Breast epithelium (tissue), 4 donors: ENCODE data around the gene MYBL2. TPM values are rescaled to one million over a fixed set of nuclear protein-coding genes. Genes with fewer than 3 reads are reported as not detected.
"Not testable (repeated sequence)": the region's sequence is repeated elsewhere in the genome, so short reads cannot be mapped to it uniquely, and the experiment has no call there.

Source experiments
- DNase-seq, 2 donors: peaks; one replicate each; pipeline ENCODE4 v3.0.0-alpha.2; 2019; ENCODE audit warnings: low spot score in 2 of 2
- H3K27ac ChIP-seq, 2 donors: fragments of 200-600 bp; sonication (generic) in 1 of 2; one replicate each; pipeline ENCODE4 v1.5.1; 2016 to 2019; ENCODE audit warnings: mild to moderate bottlenecking in 1 of 2
- H3K27me3 ChIP-seq, 2 donors: fragments of 200-600 bp; sonication (generic) in 1 of 2; one replicate each; pipeline versions ENCODE4 v1.5.1 to v1.6.0; 2017 to 2019; ENCODE audit warnings: control low read depth in 1 of 2, mild to moderate bottlenecking in 1 of 2
- H3K36me3 ChIP-seq: fragments of 200-600 bp; one replicate; pipeline ENCODE4 v1.5.1; 2019
- H3K4me1 ChIP-seq, 2 donors: fragments of 200-600 bp; sonication (generic); one replicate each; pipeline ENCODE4 v1.5.1; 2016 to 2019; ENCODE audit warnings: control low read depth in 1 of 2
- H3K4me3 ChIP-seq, 3 donors: fragments of 200-600 bp; sonication (generic); 1 replicate in 2 of 3; 2 replicates in 1 of 3; pipeline ENCODE4 v1.5.1; 2016 to 2019; ENCODE audit warnings: mild to moderate bottlenecking in 3 of 3, moderate library complexity in 2 of 3
- H3K9me3 ChIP-seq, 2 donors: fragments of 200-600 bp; sonication (generic) in 1 of 2; one replicate each; pipeline ENCODE4 v1.5.1; 2016 to 2019; ENCODE audit warnings: control low read depth in 1 of 2
- CTCF ChIP-seq, 3 donors: fragments of 450-650 bp; IDR thresholded peaks; one replicate each; pipeline ENCODE4 v1.5.1; 2016 to 2017; ENCODE audit warnings: antibody characterized with exemption in 3 of 3, mild to moderate bottlenecking in 3 of 3, moderate library complexity in 3 of 3
- POLR2A ChIP-seq: fragments of 450-650 bp; IDR thresholded peaks from one replicate; pipeline ENCODE4 v1.6.1; 2016; ENCODE audit warnings: antibody characterized with exemption, mild to moderate bottlenecking, moderate library complexity
- POLR2AphosphoS5 ChIP-seq, 3 donors: sonication (generic); formaldehyde crosslinking; IDR thresholded peaks; one replicate each; pipeline ENCODE4 v1.6.1; 2017; ENCODE audit warnings: antibody characterized with exemption in 3 of 3
- intact Hi-C: fragments of 100-400 bp; cut with DNase I; formaldehyde crosslinking; loops from one replicate; pipeline ENCODE4 v1.15.1; 2023; ENCODE audit warnings: low total_unique reads
- total RNA-seq, 3 donors: library from RNA; depleted of rRNA; stranded (reverse); fragments of >200 nt; gene quantifications; one replicate each; pipeline ENCODE4 v1.1.0, GENCODE V29; 2016

The MYBL2 gene
- total RNA-seq, result under 1 TPM in 2 of 3 donors, not detected in 1; 0.32 to 0.44 TPM

- peaks cover 0 to 22% of the 10 kb centered on the region in 2 donors for H3K27me3 ChIP-seq
- intact Hi-C loops, result no loop called here
- TF ChIP-seq POLR2A (no peak), POLR2AphosphoS5 (IDR thresholded peaks at IDR 0.05) (no peak), CTCF (IDR thresholded peaks at IDR 0.05) (no peak)
- DNase-seq, result no peak
- H3K4me3 ChIP-seq, result peak within 1 kb of the TSS in 2 of 3 donors; percentile 52 to 66
- no peaks in the 10 kb centered on the region for H3K36me3 ChIP-seq
- no peak within 1 kb of the TSS for H3K27ac ChIP-seq
- peaks cover 5% of the 10 kb centered on the region in 2 donors for H3K4me1 ChIP-seq
- no peaks in the 10 kb centered on the region for H3K9me3 ChIP-seq
Observed at GRCh38 chr20:43666376-43667328, at the start of gene MYBL2. Gene MYBL2 (plus strand): TSS chr20:43667114. CDS start chr20:43667284, 170 bp downstream.

- no peaks in the 10 kb centered on the region for H3K9me3 ChIP-seq
- intact Hi-C loops, result no loop called here
Observed at GRCh38 chr20:43631598-43631997, 35.3 kb upstream of the MYBL2 start.

GRCh38 chr20:43636429-43636828 is 30.5 kb upstream of the MYBL2 start:
- no peak for DNase-seq
- Histone ChIP-seq H3K27me3 (no peaks in the 10 kb centered on the region), H3K27ac (no peak overlapping the region), H3K9me3 (no peaks in the 10 kb centered on the region), H3K4me1 (no peaks in the 10 kb centered on the region), H3K36me3 (no peaks in the 10 kb centered on the region), H3K4me3 (no peak overlapping the region)
- no peak for TF ChIP-seq POLR2AphosphoS5 (IDR thresholded peaks at IDR 0.05)
- TF ChIP-seq CTCF (IDR thresholded peaks at IDR 0.05), result no peak
- no peak for TF ChIP-seq POLR2A
- intact Hi-C loops, result no loop called here

More at GRCh38 chr20:43631598-43631997, 35.3 kb upstream of the MYBL2 start:
- H3K27me3 ChIP-seq, result no peaks in the 10 kb centered on the region
- H3K27ac ChIP-seq, result no peak overlapping the region
- no peaks in the 10 kb centered on the region for H3K36me3 ChIP-seq
- TF ChIP-seq POLR2AphosphoS5 (IDR thresholded peaks at IDR 0.05) (no peak), POLR2A (no peak), CTCF (IDR thresholded peaks at IDR 0.05) (no peak)
- H3K4me1 ChIP-seq, result no peaks in the 10 kb centered on the region
- no peak for DNase-seq
- no peak overlapping the region for H3K4me3 ChIP-seq

GRCh38 chr20:43642548-43642947 is 24.4 kb upstream of the MYBL2 start:
- intact Hi-C loops, result no loop called here
- H3K27me3 ChIP-seq, result no peaks in the 10 kb centered on the region
- no peak overlapping the region for H3K4me3 ChIP-seq
- no peaks in the 10 kb centered on the region for H3K9me3 ChIP-seq
- no peak overlapping the region for H3K27ac ChIP-seq
- H3K4me1 ChIP-seq, result no peaks in the 10 kb centered on the region
- TF ChIP-seq POLR2AphosphoS5 (IDR thresholded peaks at IDR 0.05), result no peak
- no peak for TF ChIP-seq POLR2A
- no peak for TF ChIP-seq CTCF (IDR thresholded peaks at IDR 0.05)
- DNase-seq, result no peak
- H3K36me3 ChIP-seq, result no peaks in the 10 kb centered on the region

GRCh38 chr20:43650997-43651525 is 15.9 kb upstream of the MYBL2 start:
- Histone ChIP-seq H3K27me3 (no peaks in the 10 kb centered on the region), H3K4me1 (no peaks in the 10 kb centered on the region), H3K27ac (no peak overlapping the region), H3K4me3 (no peak overlapping the region), H3K9me3 (no peaks in the 10 kb centered on the region), H3K36me3 (no peaks in the 10 kb centered on the region)
- intact Hi-C loops, result no loop called here
- no peak for DNase-seq
- TF ChIP-seq POLR2AphosphoS5 (IDR thresholded peaks at IDR 0.05) (no peak), POLR2A (no peak), CTCF (IDR thresholded peaks at IDR 0.05) (no peak)

- H3K36me3 ChIP-seq, H3K4me1 ChIP-seq, H3K27me3 ChIP-seq, intact Hi-C loops, H3K27ac ChIP-seq, H3K9me3 ChIP-seq, DNase-seq, H3K4me3 ChIP-seq: not testable (repeated sequence)
Observed at GRCh38 chr20:43651650-43652184, 15.2 kb upstream of the MYBL2 start.
